ENCODE measurements around the gene C12orf60. TPM values are rescaled to one million over a fixed set of nuclear protein-coding genes. Genes with fewer than 3 reads are reported as not detected.

Gene C12orf60
- total RNA-seq, 3 donors from 2014 or later (not counting 1 experiment from before 2014, with no cell fraction given), result 0.28 to 0.79 (median 0.33) TPM

DNA sequence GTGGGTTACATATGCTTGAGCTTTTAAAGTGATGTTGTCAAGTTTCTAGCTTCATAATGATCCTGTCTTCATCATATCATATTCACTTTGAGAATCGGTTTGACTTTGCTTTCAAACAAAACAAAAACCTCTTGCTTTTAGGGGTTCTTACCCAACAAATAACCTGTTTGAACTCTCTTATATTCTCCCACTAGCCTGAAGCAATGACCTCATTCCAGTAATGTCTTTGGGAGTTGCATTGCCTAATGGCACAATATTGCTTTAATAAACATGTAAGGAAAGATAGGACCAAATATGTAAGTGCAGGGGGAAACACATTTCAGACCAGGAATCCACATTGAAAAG is 27.9 kb upstream of the C12orf60 start:
- H3K4me1 Mint-ChIP-seq, result peaks cover 50% of the 10 kb centered on the region in 2 donors
- Histone ChIP-seq H3K27ac (ENCODE audit: low read length) (peak overlapping the region; percentile 69), H3K27me3 (ENCODE audit: control insufficient read depth, insufficient read depth, low read length) (no peaks in the 10 kb centered on the region), H3K36me3 (ENCODE audit: control insufficient read depth, insufficient read depth, low read length) (no peaks in the 10 kb centered on the region), H3K4me1 (ENCODE audit: control insufficient read depth, insufficient read depth, low read length) (peaks cover 25% of the 10 kb centered on the region), H3K9me3 (ENCODE audit: control insufficient read depth, insufficient read depth, low read length) (no peaks in the 10 kb centered on the region), H3K4me3 (ENCODE audit: low read length) (no peak overlapping the region)
- no peaks in the 10 kb centered on the region for H3K36me3 Mint-ChIP-seq
- H3K27ac Mint-ChIP-seq, result peak overlapping the region; percentile 96 to 99
- ATAC-seq, result no peak
- no peaks in the 10 kb centered on the region for H3K9me3 Mint-ChIP-seq
- H3K4me3 Mint-ChIP-seq, result peak overlapping the region; percentile 100
- DNase-seq, result no peak
- peaks cover 0 to 5% of the 10 kb centered on the region in 2 donors for H3K27me3 Mint-ChIP-seq (ENCODE audit: low read depth in 2 of 2)
- WGBS (ENCODE audit: insufficient coverage), result 25% methylated on average over 1 of the region's 1 CpG
- intact Hi-C loops (cut with micrococcal nuclease), result loop anchor here (2.0 kb wide), 1 partner anchor 357 kb away; no protein-coding TSS in a partner anchor
- TF ChIP-seq, protein P1, sequence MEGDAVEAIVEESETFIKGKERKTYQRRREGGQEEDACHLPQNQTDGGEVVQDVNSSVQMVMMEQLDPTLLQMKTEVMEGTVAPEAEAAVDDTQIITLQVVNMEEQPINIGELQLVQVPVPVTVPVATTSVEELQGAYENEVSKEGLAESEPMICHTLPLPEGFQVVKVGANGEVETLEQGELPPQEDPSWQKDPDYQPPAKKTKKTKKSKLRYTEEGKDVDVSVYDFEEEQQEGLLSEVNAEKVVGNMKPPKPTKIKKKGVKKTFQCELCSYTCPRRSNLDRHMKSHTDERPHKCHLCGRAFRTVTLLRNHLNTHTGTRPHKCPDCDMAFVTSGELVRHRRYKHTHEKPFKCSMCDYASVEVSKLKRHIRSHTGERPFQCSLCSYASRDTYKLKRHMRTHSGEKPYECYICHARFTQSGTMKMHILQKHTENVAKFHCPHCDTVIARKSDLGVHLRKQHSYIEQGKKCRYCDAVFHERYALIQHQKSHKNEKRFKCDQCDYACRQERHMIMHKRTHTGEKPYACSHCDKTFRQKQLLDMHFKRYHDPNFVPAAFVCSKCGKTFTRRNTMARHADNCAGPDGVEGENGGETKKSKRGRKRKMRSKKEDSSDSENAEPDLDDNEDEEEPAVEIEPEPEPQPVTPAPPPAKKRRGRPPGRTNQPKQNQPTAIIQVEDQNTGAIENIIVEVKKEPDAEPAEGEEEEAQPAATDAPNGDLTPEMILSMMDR (IDR thresholded peaks at IDR 0.05), result no peak

GRCh38 chr12:14776236-14776961 is 27.1 kb upstream of the C12orf60 start:
- H3K4me3 ChIP-seq (ENCODE audit: low read length), result no peak overlapping the region
- intact Hi-C loops (cut with micrococcal nuclease), result no loop called here
- H3K27ac ChIP-seq (ENCODE audit: low read length), result no peak overlapping the region
- Mint-ChIP-seq H3K4me1 (peaks cover 42 to 43% of the 10 kb centered on the region in 2 donors), H3K27me3 (ENCODE audit: low read depth in 2 of 2) (peaks cover 0 to 5% of the 10 kb centered on the region in 2 donors), H3K9me3 (no peaks in the 10 kb centered on the region), H3K27ac (peak overlapping the region; percentile 96 to 99), H3K4me3 (peak overlapping the region; percentile 100), H3K36me3 (no peaks in the 10 kb centered on the region)
- TF ChIP-seq, protein P1 (IDR thresholded peaks at IDR 0.05), result peak; percentile 11
- H3K36me3 ChIP-seq (ENCODE audit: control insufficient read depth, insufficient read depth, low read length), result no peaks in the 10 kb centered on the region
- H3K9me3 ChIP-seq (ENCODE audit: control insufficient read depth, insufficient read depth, low read length), result no peaks in the 10 kb centered on the region
- ATAC-seq (no peak), DNase-seq (peak in 1 of 2 donors; percentile 36)
- H3K4me1 ChIP-seq (ENCODE audit: control insufficient read depth, insufficient read depth, low read length), result peaks cover 25% of the 10 kb centered on the region
- H3K27me3 ChIP-seq (ENCODE audit: control insufficient read depth, insufficient read depth, low read length), result no peaks in the 10 kb centered on the region
- 95% methylated on average over 5 of the region's 5 CpGs for WGBS (ENCODE audit: insufficient coverage)

DNA sequence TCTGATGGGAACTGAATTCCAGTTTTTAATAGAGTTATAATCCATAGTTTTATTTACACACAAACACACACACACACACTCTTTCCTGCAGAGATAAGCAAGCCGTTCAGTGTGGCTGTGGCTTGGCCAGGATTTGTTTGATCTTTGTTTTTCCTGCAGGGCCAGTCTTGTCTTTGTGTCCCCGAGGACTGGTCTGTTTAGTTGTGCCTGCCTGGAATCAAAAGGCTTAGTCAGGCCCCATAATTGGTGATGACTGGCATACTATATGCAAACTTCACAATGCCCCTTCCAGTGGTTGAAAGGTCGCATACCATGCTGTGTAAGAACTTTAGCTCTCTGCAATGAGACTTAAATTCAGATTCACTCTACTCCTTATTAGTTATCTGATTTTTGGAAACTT is 26.2 kb upstream of the C12orf60 start:
- Mint-ChIP-seq H3K4me3 (no peak overlapping the region), H3K36me3 (no peaks in the 10 kb centered on the region), H3K4me1 (peaks cover 33 to 35% of the 10 kb centered on the region in 2 donors), H3K27ac (peak overlapping the region in 1 of 2 donors; percentile 96), H3K27me3 (ENCODE audit: low read depth in 2 of 2) (peaks cover 0 to 5% of the 10 kb centered on the region in 2 donors), H3K9me3 (no peaks in the 10 kb centered on the region)
- H3K27ac ChIP-seq (ENCODE audit: low read length), result no peak overlapping the region
- TF ChIP-seq, protein P1 (IDR thresholded peaks at IDR 0.05), result no peak
- peaks cover 23% of the 10 kb centered on the region for H3K4me1 ChIP-seq (ENCODE audit: control insufficient read depth, insufficient read depth, low read length)
- no peaks in the 10 kb centered on the region for H3K36me3 ChIP-seq (ENCODE audit: control insufficient read depth, insufficient read depth, low read length)
- DNase-seq, result no peak
- H3K4me3 ChIP-seq (ENCODE audit: low read length), result no peak overlapping the region
- ATAC-seq, result no peak
- intact Hi-C loops (cut with micrococcal nuclease), result no loop called here
- WGBS (ENCODE audit: insufficient coverage), result 88% methylated on average over 3 of the region's 3 CpGs
- H3K27me3 ChIP-seq (ENCODE audit: control insufficient read depth, insufficient read depth, low read length), result no peaks in the 10 kb centered on the region
- H3K9me3 ChIP-seq (ENCODE audit: control insufficient read depth, insufficient read depth, low read length), result no peaks in the 10 kb centered on the region
